HepG2 (cell line): Measurements from ENCODE around the gene IL17C. TPM values are rescaled to one million over a fixed set of nuclear protein-coding genes. Genes with fewer than 3 reads are reported as not detected.

Experiments
- ATAC-seq: fragments of 200-7000 bp; cut with Tn5 transposase; 3 replicates; pipeline ENCODE4 v1.9.1; 2020; ENCODE audit warnings: mild to moderate bottlenecking, moderate library complexity
- BruUV-seq: library from RNA; stranded (reverse); fragments of 400-500 nt; replicated peaks from 2 replicates; lab custom pipeline; 2021; lab: Mats Ljungman, UMichigan
- CTCF ChIA-PET: fragments of 300-600 bp; formaldehyde crosslinking; extraction: SDS; loops from one replicate; lab custom pipeline; 2021; ENCODE audit warnings: low total read pairs, inconsistent platforms, low intra/inter-chr PET ratio; lab: Yijun Ruan, JAX
- POLR2A ChIA-PET: fragments of 350-600 bp; sonication (Branson Sonifier 250); formaldehyde crosslinking; loops from one replicate; lab custom pipeline; 2020; ENCODE audit warnings: antibody characterized with exemption, inconsistent platforms; lab: Yijun Ruan, JAX
- DNase-seq: peaks from one replicate; pipeline ENCODE4 v3.0.0-alpha.2; 2015; ENCODE audit warnings: low spot score
- FAIRE-seq: peaks from 3 replicates; lab custom pipeline; 2011; peaks lifted over from hg19 to GRCh38; lab: Jason Lieb, UNC
- H2AFZ ChIP-seq: one replicate; pipeline ENCODE4 v1.6.1; 2011; ENCODE audit warnings: low read length, inconsistent platforms
- H3K27ac ChIP-seq: fragments of 300-600 bp; 3 replicates; pipeline ENCODE4 v1.8.0; 2011; ENCODE audit warnings: mixed run types, mild to moderate bottlenecking, mixed read lengths, low read length, inconsistent platforms; ENCODE audit not compliant: insufficient read depth; ENCODE audit errors: extremely low read length
- H3K27me3 ChIP-seq, 2 experiments: fragments of 200-600 bp in 1 of 2; 2 replicates in 1 of 2; 3 replicates in 1 of 2; pipeline versions ENCODE4 v1.6.0 to v1.8.0; 2011; ENCODE audit warnings: low read length in 2 of 2, mild to moderate bottlenecking in 2 of 2, moderate library complexity in 2 of 2, inconsistent platforms in 1 of 2; ENCODE audit not compliant: insufficient read depth in 2 of 2, control insufficient read depth in 1 of 2
- H3K36me3 ChIP-seq, 2 experiments: fragments of 200-600 bp in 1 of 2; replicated peaks in 1 of 2; 2 replicates in 1 of 2; 3 replicates in 1 of 2; pipeline versions ENCODE4 v1.5.1 to v1.8.0; 2011; ENCODE audit warnings: low read length in 2 of 2, inconsistent platforms in 1 of 2; ENCODE audit not compliant: insufficient read depth in 2 of 2, control insufficient read depth in 1 of 2
- H3K4me1 ChIP-seq: 2 replicates; pipeline ENCODE4 v1.5.1; 2012; ENCODE audit warnings: low read length, inconsistent platforms; ENCODE audit not compliant: insufficient read depth
- H3K4me2 ChIP-seq: 2 replicates; pipeline ENCODE4 v1.6.0; 2011; ENCODE audit warnings: low read depth, low read length, inconsistent platforms
- H3K4me3 ChIP-seq, 3 experiments: fragments of 200-600 bp in 1 of 3; sonication (generic), shearing (Covaris generic) in 1 of 3; replicated peaks in 1 of 3; 2 replicates each; pipeline ENCODE4 v1.5.1; 2011 to 2016; ENCODE audit warnings: low read length in 3 of 3, inconsistent platforms in 2 of 3, low read depth in 2 of 3, mild to moderate bottlenecking in 2 of 3, control low read depth in 1 of 3, mixed read lengths in 1 of 3; ENCODE audit not compliant: insufficient read depth in 1 of 3
- H3K79me2 ChIP-seq: one replicate; pipeline ENCODE4 v1.6.1; 2011; ENCODE audit warnings: low read length, inconsistent platforms; ENCODE audit not compliant: insufficient read depth
- H3K9ac ChIP-seq: 2 replicates; pipeline ENCODE4 v1.6.0; 2011; ENCODE audit warnings: mild to moderate bottlenecking, low read depth, low read length, inconsistent platforms; ENCODE audit not compliant: insufficient read depth
- H3K9me3 ChIP-seq: 2 replicates; pipeline ENCODE4 v1.5.1; 2012; ENCODE audit warnings: mild to moderate bottlenecking, low read length
- H4K20me1 ChIP-seq: 2 replicates; pipeline ENCODE4 v1.6.0; 2011; ENCODE audit warnings: inconsistent platforms, mild to moderate bottlenecking, low read length, moderate library complexity; ENCODE audit not compliant: insufficient read depth
- HNF1A ChIP-seq, 2 experiments: sonication (generic) in 1 of 2; formaldehyde crosslinking in 1 of 2; IDR thresholded peaks; 2 replicates each; pipeline versions ENCODE4 v1.4.0 to v1.6.1; 2016 to 2020; ENCODE audit warnings: borderline replicate concordance in 1 of 2, low read depth in 1 of 2, mild to moderate bottlenecking in 1 of 2, missing genetic modification reagents in 1 of 2
- KMT2A ChIP-seq: sonication (generic); formaldehyde crosslinking; IDR thresholded peaks from 2 replicates; pipeline ENCODE4 v1.4.0; 2020; ENCODE audit warnings: missing genetic modification reagents
- MEIS2 ChIP-seq: sonication (generic); formaldehyde crosslinking; IDR thresholded peaks from 2 replicates; pipeline ENCODE4 v1.9.0; 2021; ENCODE audit warnings: mild to moderate bottlenecking, missing genetic modification reagents
- SMAD9 ChIP-seq: sonication (generic); formaldehyde crosslinking; IDR thresholded peaks from 2 replicates; pipeline ENCODE4 v1.5.1; 2020; ENCODE audit warnings: mild to moderate bottlenecking, missing genetic modification reagents
- TSC22D2 ChIP-seq: sonication (generic); formaldehyde crosslinking; IDR thresholded peaks from 2 replicates; pipeline ENCODE4 v1.5.1; 2020; ENCODE audit warnings: missing genetic modification reagents, mild to moderate bottlenecking, borderline replicate concordance
- ZFP91 ChIP-seq: sonication (generic); formaldehyde crosslinking; IDR thresholded peaks from 2 replicates; pipeline ENCODE4 v1.9.0; 2022; ENCODE audit warnings: missing genetic modification reagents, mild to moderate bottlenecking, borderline replicate concordance
- ZNF430 ChIP-seq: sonication (generic); formaldehyde crosslinking; IDR thresholded peaks from 2 replicates; pipeline ENCODE4 v1.9.0; 2021; ENCODE audit warnings: mild to moderate bottlenecking, missing genetic modification reagents
- ZNF460 ChIP-seq: sonication (generic); formaldehyde crosslinking; IDR thresholded peaks from 2 replicates; pipeline ENCODE4 v1.5.1; 2020; ENCODE audit warnings: missing genetic modification reagents, mild to moderate bottlenecking, borderline replicate concordance
- ZSCAN20 ChIP-seq: sonication (generic); formaldehyde crosslinking; IDR thresholded peaks from 2 replicates; pipeline ENCODE4 v1.4.0; 2020; ENCODE audit warnings: missing genetic modification reagents, mild to moderate bottlenecking, borderline replicate concordance
- ZXDC ChIP-seq: sonication (generic); formaldehyde crosslinking; IDR thresholded peaks from 2 replicates; pipeline ENCODE4 v1.5.0; 2020; ENCODE audit warnings: mild to moderate bottlenecking, missing genetic modification reagents
- WGBS: methylation state at CpG from one replicate; pipeline ENCODE4 v1.1.6; 2017; ENCODE audit warnings: low lambda C conversion rate; 5-methylcytosine and 5-hydroxymethylcytosine counted together
- in situ Hi-C: cut with HindIII; loops from 2 replicates; pipeline ENCODE4 v1.10.0; 2017; ENCODE audit warnings: low pct_unique_long_range_greater_than_20kb; ENCODE audit not compliant: extremely low pct_ligation_motif_present
- intact Hi-C: fragments of 100-400 bp; cut with micrococcal nuclease; formaldehyde crosslinking; loops from one replicate; pipeline ENCODE4 v1.10.0; 2022; ENCODE audit not compliant: unreplicated experiment
- polyA plus RNA-seq, 8 experiments: library from polyadenylated mRNA; depleted of rRNA in 3 of 8; stranded (reverse) in 7 of 8; unstranded in 1 of 8; fragments of >200 nt; fragmentation: Illumina TruSeq in 4 of 8; extraction: Trizol in 4 of 8; gene quantifications; 2 replicates each; pipeline versions ENCODE4 v1.2.1 to v1.2.3, GENCODE V29; 2011 to 2016; ENCODE audit warnings: low read depth in 4 of 8, missing spikeins in 1 of 8, mixed read lengths in 1 of 8; ENCODE audit not compliant: insufficient read depth in 1 of 8
- total RNA-seq, 5 experiments: library from RNA; depleted of rRNA; stranded (reverse); fragments of >200 nt; fragmentation: Illumina TruSeq; extraction: Trizol; gene quantifications; 2 replicates each; pipeline ENCODE4 v1.2.3, GENCODE V29; 2016; ENCODE audit warnings: low read depth in 1 of 5

IL17C gene
- total and polyA plus RNA-seq, 2 of the 13 experiments (the other 11 are each of a cell fraction or from before 2014, with no cell fraction given), result not detected

- TF ChIP-seq ZFP91 (CRISPR knock-in tag), result no peak
- TF ChIP-seq KMT2A (CRISPR knock-in tag), result 0 out of 2 replicates have a peak, but pooled peaks have one; percentile 8
- TF ChIP-seq TSC22D2 (CRISPR knock-in tag), result no peak
- no peak for TF ChIP-seq ZSCAN20 (CRISPR knock-in tag)
Measured at GRCh38 chr16:88618956-88619667, 19.3 kb upstream of the IL17C start (continued).

- H3K36me3 ChIP-seq, result peaks cover 34 to 55% of the 10 kb centered on the region in 2 experiments
- WGBS, result 94% methylated on average over 14 of the region's 14 CpGs
- no TSS peak for BruUV-seq
- in situ Hi-C loops (no loop called here), intact Hi-C loops (no loop called here)
- H3K4me1 ChIP-seq, result peaks cover 36% of the 10 kb centered on the region
- no peak overlapping the region for H3K9ac ChIP-seq
- no peaks in the 10 kb centered on the region for H3K27me3 ChIP-seq
- no peak for ATAC-seq
- no peak overlapping the region for H3K4me2 ChIP-seq
- DNase-seq, result no peak
- no peak overlapping the region for H3K4me3 ChIP-seq
- peaks cover 8% of the 10 kb centered on the region; the same call in 1 of the 2 replicates for H4K20me1 ChIP-seq
- H3K27ac ChIP-seq, result peak overlapping the region; percentile 65
- no peak overlapping the region for H2AFZ ChIP-seq
- no peaks in the 10 kb centered on the region for H3K9me3 ChIP-seq
- peaks cover 15% of the 10 kb centered on the region for H3K79me2 ChIP-seq
- FAIRE-seq, result peak; percentile 52
- CTCF ChIA-PET, result no interaction called here
- POLR2A ChIA-PET, result interaction anchor here (0.7 to 2.7 kb wide), 2 partner anchors 30 to 50 kb away, joined by 3 to 16 read pairs; partner anchors contain the start of gene ZC3H18
- TF ChIP-seq ZNF460 (CRISPR knock-in tag), result peak; percentile 33; the same call in 1 of the 2 replicates
- TF ChIP-seq ZNF430 (CRISPR knock-in tag), result 0 out of 2 replicates have a peak, but pooled peaks have one; percentile 36
- no peak for TF ChIP-seq MEIS2 (CRISPR knock-in tag)
- TF ChIP-seq SMAD9, result no peak
- TF ChIP-seq ZXDC (CRISPR knock-in tag), result peak; percentile 24; the same call in 1 of the 2 replicates
- no peak for TF ChIP-seq HNF1A (IDR thresholded peaks at IDR 0.05; ENCODE audit: low read depth)
- no peak for TF ChIP-seq HNF1A (CRISPR knock-in tag; IDR thresholded peaks at IDR 0.05; ENCODE audit: borderline replicate concordance)
Measured at GRCh38 chr16:88619859-88620815, 18.2 kb upstream of the IL17C start.
